GM08714 (cell line): Measurements from ENCODE around the gene SSH2.

Experiments used
- H3K4me3 ChIP-seq: fragments of 200-500 bp; sonication (Bioruptor generic); 2 replicates; pipeline ENCODE4 v1.5.1; 2014; ENCODE audit warnings: mild to moderate bottlenecking, low read length, inconsistent platforms
- ZNF274 ChIP-seq: IDR thresholded peaks from 2 replicates; pipeline ENCODE4 v1.6.1; 2012; ENCODE audit warnings: mild to moderate bottlenecking, low read depth, low read length

SSH2 gene

GRCh38 chr17:29620779-29621500, 309.1 kb downstream of the SSH2 start:
- TF ChIP-seq ZNF274, result no peak
- H3K4me3 ChIP-seq, result no peak overlapping the region

DNA sequence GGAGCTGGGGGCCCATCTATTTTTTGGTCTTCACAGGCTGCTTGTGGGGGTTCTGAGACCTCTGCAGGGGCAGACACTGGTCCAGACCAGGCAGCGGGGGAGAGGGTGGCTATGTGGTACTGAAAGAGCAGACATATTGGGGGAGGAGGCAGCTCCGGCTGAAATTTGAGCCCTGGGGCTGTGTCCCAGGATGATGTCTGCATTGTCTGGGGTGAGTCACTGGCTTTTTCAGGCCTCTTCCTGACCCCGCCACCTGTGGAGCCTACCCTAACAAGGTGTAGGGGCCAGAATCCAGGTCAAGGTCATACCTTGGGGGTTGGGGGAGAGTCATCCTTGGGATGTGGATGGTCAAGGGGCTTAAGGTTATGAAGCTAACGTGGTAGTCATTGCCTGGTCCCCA, 309.8 kb downstream of the SSH2 start:
- no peak for TF ChIP-seq ZNF274
- H3K4me3 ChIP-seq, result no peak overlapping the region

DNA sequence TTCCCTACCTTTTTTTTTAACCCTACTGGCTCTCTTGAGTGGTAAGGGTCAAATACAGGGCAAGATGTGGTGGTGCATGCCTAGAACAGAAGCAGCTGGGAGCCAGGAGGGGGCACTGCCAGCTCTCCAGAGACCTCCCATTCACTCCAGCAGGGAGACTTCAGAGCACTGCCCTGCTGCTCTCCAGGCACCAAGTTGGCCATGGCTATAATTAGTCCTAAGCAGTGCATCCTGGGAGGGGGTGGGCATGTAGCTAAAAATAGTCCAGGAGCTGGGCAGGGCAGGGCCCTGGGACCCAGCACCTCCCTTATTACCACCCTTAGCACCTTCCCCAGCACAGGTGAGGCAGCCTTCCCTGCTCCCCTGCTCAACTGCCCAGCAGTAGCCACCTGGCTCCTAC, 310.8 kb downstream of the SSH2 start:
- H3K4me3 ChIP-seq, result no peak overlapping the region
- no peak for TF ChIP-seq ZNF274

DNA sequence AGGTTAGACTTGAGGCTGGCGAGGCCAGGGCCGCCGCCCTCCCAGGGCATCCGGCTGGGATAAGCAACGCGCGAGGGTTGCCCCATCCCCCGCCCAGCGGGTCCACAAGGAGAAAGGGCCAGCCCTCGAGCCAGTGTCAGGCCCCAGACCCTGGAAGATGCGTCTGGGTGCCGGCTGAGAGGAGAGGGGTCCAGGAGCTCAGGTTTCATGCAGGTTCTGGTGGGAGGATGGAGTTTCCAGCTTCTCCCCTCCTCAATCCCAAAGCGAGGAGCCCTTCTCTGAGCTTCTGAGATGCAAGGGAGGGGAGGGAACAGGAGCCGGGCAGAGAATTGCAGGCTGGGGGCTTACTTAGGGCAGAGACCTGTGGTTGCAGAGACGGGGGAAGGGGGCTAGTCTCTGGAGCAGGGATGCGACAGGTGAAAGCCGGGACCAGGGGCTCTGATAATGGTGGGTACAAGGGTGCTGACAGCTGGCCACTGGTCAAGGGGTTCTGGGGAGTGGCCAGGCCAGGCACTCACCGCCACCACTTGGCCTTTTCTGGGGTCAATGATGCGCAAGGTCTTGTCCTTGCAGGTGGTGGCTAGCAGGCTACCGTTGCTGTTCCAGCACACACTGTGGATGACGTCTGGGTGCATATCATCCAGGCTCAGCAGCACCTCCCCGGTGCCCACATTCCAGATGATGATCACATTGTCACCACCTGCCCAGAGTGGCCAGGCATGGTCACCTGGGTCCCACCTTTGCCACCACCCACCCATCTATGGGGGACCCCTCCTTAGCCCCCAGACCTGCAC, 311.6 kb downstream of the SSH2 start:
- TF ChIP-seq ZNF274, result no peak
- no peak overlapping the region for H3K4me3 ChIP-seq

GRCh38 chr17:29617481-29618271, 312.4 kb downstream of the SSH2 start:
- H3K4me3 ChIP-seq, result no peak overlapping the region; the same call in 1 of the 2 replicates
- TF ChIP-seq ZNF274, result no peak

- no peak for TF ChIP-seq ZNF274
These were observed 312.9 kb downstream of the SSH2 start for GRCh38 chr17:29617125-29617480.

DNA sequence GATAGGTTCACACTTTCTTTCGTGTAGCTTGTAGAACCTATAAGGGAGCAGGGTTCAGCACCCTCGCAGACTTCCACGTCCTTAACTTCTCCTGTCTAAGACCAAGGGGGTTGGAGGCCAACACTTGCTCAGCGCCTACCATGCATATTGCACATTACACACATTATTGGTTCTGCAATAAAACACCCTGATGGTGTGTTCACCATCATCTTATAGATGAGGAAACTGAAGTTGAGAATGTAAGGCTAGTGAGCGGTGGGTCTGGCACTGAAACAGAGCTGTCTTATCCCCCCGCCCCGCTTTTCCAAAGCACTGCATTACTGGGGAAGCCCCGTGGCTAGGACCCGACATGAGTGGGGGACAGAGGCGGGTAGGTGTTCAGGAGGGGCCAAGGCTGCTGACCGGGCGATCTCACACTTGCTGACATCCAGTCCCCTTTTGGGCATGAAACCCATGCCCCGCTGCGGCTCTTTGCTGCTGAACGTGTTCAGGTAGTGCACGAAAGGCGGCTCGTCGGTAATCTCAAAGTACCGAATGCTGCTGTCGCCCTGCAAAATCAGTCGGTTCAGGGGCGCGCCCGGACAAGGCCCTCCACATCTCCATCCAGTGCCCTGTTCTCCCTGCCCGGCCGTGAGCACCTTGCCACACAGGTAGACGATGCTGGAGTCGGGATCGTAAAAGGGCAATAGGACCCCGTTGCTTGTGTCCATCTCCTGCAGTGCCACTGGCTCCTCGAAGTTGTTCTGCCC, 313.6 kb downstream of the SSH2 start:
- no peak overlapping the region; the same call in 1 of the 2 replicates for H3K4me3 ChIP-seq
- TF ChIP-seq ZNF274, result no peak

More at GRCh38 chr17:29617125-29617480, 312.9 kb downstream of the SSH2 start:
- H3K4me3 ChIP-seq, result no peak overlapping the region; the same call in 1 of the 2 replicates

GRCh38 chr17:29615492-29616299, 314.3 kb downstream of the SSH2 start:
- peak overlapping the region; percentile 28; the same call in 1 of the 2 replicates for H3K4me3 ChIP-seq
- no peak for TF ChIP-seq ZNF274

GRCh38 chr17:29615048-29615385, 315.0 kb downstream of the SSH2 start:
- H3K4me3 ChIP-seq, result peak overlapping the region; percentile 10; the same call in 1 of the 2 replicates
- TF ChIP-seq ZNF274, result no peak

DNA sequence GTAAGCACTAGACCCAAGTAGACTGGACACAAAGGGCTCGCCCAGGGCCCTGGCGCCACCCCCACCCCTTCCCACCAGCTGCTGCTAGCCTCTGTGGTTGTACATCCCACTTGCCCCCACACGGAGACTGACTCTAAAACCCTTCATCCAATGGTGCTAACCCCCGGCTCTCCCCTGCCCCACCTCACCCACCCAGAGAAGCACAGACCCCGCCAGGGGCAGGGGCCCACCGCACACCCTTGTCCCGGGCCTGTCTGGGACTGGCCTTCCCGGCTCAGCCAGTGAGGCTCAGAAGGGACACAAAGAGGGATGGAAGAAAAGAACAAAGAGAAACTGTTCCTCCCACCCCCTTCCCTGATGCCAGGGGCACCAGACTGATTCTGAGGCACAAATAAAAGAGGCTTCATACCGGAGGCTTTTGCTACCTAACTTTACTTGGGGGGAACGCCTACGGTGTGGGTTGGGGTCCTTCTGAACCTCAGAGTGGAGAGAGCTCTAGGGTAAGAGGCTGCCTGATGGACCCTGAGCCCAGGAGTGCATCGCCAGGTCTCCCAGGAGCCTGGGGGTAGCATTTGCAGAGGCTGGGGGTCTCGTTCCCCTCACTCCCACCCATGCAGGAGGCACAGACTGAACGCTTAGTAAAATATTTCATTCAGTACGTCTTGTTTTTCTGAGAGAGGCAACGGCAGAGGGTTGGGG, 315.5 kb downstream of the SSH2 start:
- TF ChIP-seq ZNF274, result no peak
- no peak overlapping the region for H3K4me3 ChIP-seq

GRCh38 chr17:29613856-29614255, 316.2 kb downstream of the SSH2 start:
- no peak for TF ChIP-seq ZNF274
- H3K4me3 ChIP-seq, result no peak overlapping the region

- H3K4me3 ChIP-seq, result no peak overlapping the region; the same call in 1 of the 2 replicates
- TF ChIP-seq ZNF274, result no peak
These were observed 316.6 kb downstream of the SSH2 start for GRCh38 chr17:29613352-29613837.
